GM12891 (cell line): ENCODE data around the gene PPP2R3C.

Experiments used
- POLR2A ChIP-seq: IDR thresholded peaks from 2 replicates; pipeline ENCODE4 v1.6.1; 2011; ENCODE audit warnings: low read depth, low read length, control low read depth
- POLR2AphosphoS5 ChIP-seq: IDR thresholded peaks from 2 replicates; pipeline ENCODE4 v1.6.1; 2011; ENCODE audit warnings: low read depth, low read length, control low read depth
- SPI1 ChIP-seq: IDR thresholded peaks from 2 replicates; pipeline ENCODE4 v1.6.1; 2011; ENCODE audit warnings: low read depth, low read length, control low read depth

- no peak for TF ChIP-seq POLR2A
- TF ChIP-seq SPI1, result no peak
- no peak for TF ChIP-seq POLR2AphosphoS5
These were observed 8.4 kb downstream of the PPP2R3C start for GRCh38 chr14:35113308-35113950.
